Activated CD8-positive, alpha-beta T cell treated with anti-CD3 and anti-CD28 coated beads, Interleukin-2, amount 10 ng/mL, durations not matched to agents 7 days and 5 days (primary cell): ENCODE measurements around the gene MIPOL1. TPM values are rescaled to one million over a fixed set of nuclear protein-coding genes. Genes with fewer than 3 reads are reported as not detected.

ENCODE experiments used
- ATAC-seq: fragments of 150-1000 bp; cut with Tn5 transposase; one replicate; pipeline ENCODE4 v1.10.0; 2021; ENCODE audit warnings: moderate library complexity
- CTCF ChIA-PET: fragments of 350-600 bp; sonication (Branson Sonifier 250); formaldehyde crosslinking; loops from one replicate; lab custom pipeline; 2021; ENCODE audit warnings: antibody characterized with exemption; lab: Charles Lee
- POLR2A ChIA-PET: fragments of 350-600 bp; sonication (Branson Sonifier 250); formaldehyde crosslinking; loops from one replicate; lab custom pipeline; 2021; ENCODE audit warnings: antibody characterized with exemption; lab: Charles Lee
- DNase-seq: peaks from one replicate; pipeline ENCODE4 v3.0.0-alpha.2; 2020
- H3K27ac Mint-ChIP-seq: one replicate; pipeline ENCODE4 v1.8.0; 2021; ENCODE audit warnings: mild to moderate bottlenecking, mixed read lengths
- H3K27me3 Mint-ChIP-seq: one replicate; pipeline ENCODE4 v1.8.0; 2021; ENCODE audit warnings: low read depth, mixed read lengths
- H3K36me3 Mint-ChIP-seq: one replicate; pipeline ENCODE4 v1.8.0; 2021; ENCODE audit warnings: low read depth, mixed read lengths
- H3K4me1 Mint-ChIP-seq: one replicate; pipeline ENCODE4 v1.8.0; 2021; ENCODE audit warnings: low read depth, mixed read lengths
- H3K4me3 Mint-ChIP-seq: one replicate; pipeline ENCODE4 v1.8.0; 2021; ENCODE audit warnings: mild to moderate bottlenecking, mixed read lengths
- H3K9me3 Mint-ChIP-seq: one replicate; pipeline ENCODE4 v1.8.0; 2022; ENCODE audit warnings: mixed read lengths; ENCODE audit not compliant: insufficient read depth
- total RNA-seq, 2 experiments: library from RNA; stranded (reverse); gene quantifications; one replicate each; pipeline ENCODE4 v1.2.3, GENCODE V29; 2021

The MIPOL1 gene
- total RNA-seq, 2 experiments from 2014 or later = not detected

- ChIA-PET POLR2A (no interaction called here), CTCF (no interaction called here)
- no peaks in the 10 kb centered on the region for H3K27me3 Mint-ChIP-seq
- no peak for ATAC-seq
- no peak overlapping the region for H3K27ac Mint-ChIP-seq
- DNase-seq = no peak
- H3K4me3 Mint-ChIP-seq = no peak overlapping the region
- H3K9me3 Mint-ChIP-seq = no peaks in the 10 kb centered on the region
- no peaks in the 10 kb centered on the region for H3K4me1 Mint-ChIP-seq
- H3K36me3 Mint-ChIP-seq = no peaks in the 10 kb centered on the region
Measured at GRCh38 chr14:37490607-37491006, 292.9 kb downstream of the MIPOL1 start.

GRCh38 chr14:37491076-37491475, 293.3 kb downstream of the MIPOL1 start:
- ChIA-PET CTCF (no interaction called here), POLR2A (no interaction called here)
- H3K27me3 Mint-ChIP-seq = no peaks in the 10 kb centered on the region
- no peak overlapping the region for H3K4me3 Mint-ChIP-seq
- H3K4me1 Mint-ChIP-seq = no peaks in the 10 kb centered on the region
- H3K9me3 Mint-ChIP-seq = no peaks in the 10 kb centered on the region
- no peaks in the 10 kb centered on the region for H3K36me3 Mint-ChIP-seq
- DNase-seq = no peak
- no peak overlapping the region for H3K27ac Mint-ChIP-seq
- ATAC-seq = no peak

GRCh38 chr14:37493606-37494005, 295.9 kb downstream of the MIPOL1 start:
- H3K4me1 Mint-ChIP-seq = no peaks in the 10 kb centered on the region
- no peaks in the 10 kb centered on the region for H3K36me3 Mint-ChIP-seq
- H3K27me3 Mint-ChIP-seq = no peaks in the 10 kb centered on the region
- ATAC-seq (no peak), DNase-seq (no peak)
- H3K27ac Mint-ChIP-seq = no peak overlapping the region
- H3K4me3 Mint-ChIP-seq = no peak overlapping the region
- no peaks in the 10 kb centered on the region for H3K9me3 Mint-ChIP-seq
- CTCF ChIA-PET = no interaction called here
- POLR2A ChIA-PET = no interaction called here

GRCh38 chr14:37497422-37497821, 299.7 kb downstream of the MIPOL1 start:
- CTCF ChIA-PET = no interaction called here

GRCh38 chr14:37501877-37502276, 304.1 kb downstream of the MIPOL1 start:
- ChIA-PET POLR2A (no interaction called here), CTCF (no interaction called here)
- Mint-ChIP-seq H3K27me3 (no peaks in the 10 kb centered on the region), H3K4me3 (no peak overlapping the region), H3K4me1 (no peaks in the 10 kb centered on the region), H3K27ac (no peak overlapping the region), H3K36me3 (no peaks in the 10 kb centered on the region), H3K9me3 (no peaks in the 10 kb centered on the region)
- ATAC-seq (no peak), DNase-seq (no peak)

More at GRCh38 chr14:37497422-37497821, 299.7 kb downstream of the MIPOL1 start:
- no peaks in the 10 kb centered on the region for H3K36me3 Mint-ChIP-seq
- H3K9me3 Mint-ChIP-seq = no peaks in the 10 kb centered on the region
- POLR2A ChIA-PET = no interaction called here
- H3K4me3 Mint-ChIP-seq = no peak overlapping the region
- no peaks in the 10 kb centered on the region for H3K4me1 Mint-ChIP-seq
- no peak overlapping the region for H3K27ac Mint-ChIP-seq
- DNase-seq = no peak
- no peaks in the 10 kb centered on the region for H3K27me3 Mint-ChIP-seq
- ATAC-seq = no peak

- H3K27ac Mint-ChIP-seq = no peak overlapping the region
- no peak for DNase-seq
- no peak overlapping the region for H3K4me3 Mint-ChIP-seq
- ATAC-seq = no peak
- POLR2A ChIA-PET = no interaction called here
- CTCF ChIA-PET = no interaction called here
- H3K9me3 Mint-ChIP-seq = no peaks in the 10 kb centered on the region
- no peaks in the 10 kb centered on the region for H3K36me3 Mint-ChIP-seq
- H3K4me1 Mint-ChIP-seq = no peaks in the 10 kb centered on the region
- H3K27me3 Mint-ChIP-seq = no peaks in the 10 kb centered on the region
Measured at GRCh38 chr14:37508503-37508902, 310.8 kb downstream of the MIPOL1 start.

GRCh38 chr14:37512173-37512572, 314.4 kb downstream of the MIPOL1 start:
- ChIA-PET POLR2A (no interaction called here), CTCF (interaction anchor here (0.8 kb wide), 1 partner anchor 59 kb away, joined by 3 read pairs; no protein-coding TSS in a partner anchor)
- Mint-ChIP-seq H3K27ac (no peak overlapping the region), H3K9me3 (no peaks in the 10 kb centered on the region), H3K4me3 (no peak overlapping the region), H3K36me3 (no peaks in the 10 kb centered on the region), H3K4me1 (no peaks in the 10 kb centered on the region), H3K27me3 (no peaks in the 10 kb centered on the region)
- ATAC-seq (no peak), DNase-seq (no peak)

- ChIA-PET POLR2A (no interaction called here), CTCF (no interaction called here)
- no peaks in the 10 kb centered on the region for H3K36me3 Mint-ChIP-seq
- H3K27me3 Mint-ChIP-seq = no peaks in the 10 kb centered on the region
- H3K4me3 Mint-ChIP-seq = no peak overlapping the region
- H3K27ac Mint-ChIP-seq = no peak overlapping the region
- H3K9me3 Mint-ChIP-seq = no peaks in the 10 kb centered on the region
- DNase-seq (no peak), ATAC-seq (no peak)
- H3K4me1 Mint-ChIP-seq = no peaks in the 10 kb centered on the region
Measured at GRCh38 chr14:37515771-37516170, 318.0 kb downstream of the MIPOL1 start.

- CTCF ChIA-PET = no interaction called here
- POLR2A ChIA-PET = no interaction called here
- H3K27me3 Mint-ChIP-seq = no peaks in the 10 kb centered on the region
- no peaks in the 10 kb centered on the region for H3K36me3 Mint-ChIP-seq
- H3K27ac Mint-ChIP-seq = no peak overlapping the region
- H3K9me3 Mint-ChIP-seq = no peaks in the 10 kb centered on the region
- DNase-seq (no peak), ATAC-seq (no peak)
- H3K4me1 Mint-ChIP-seq = no peaks in the 10 kb centered on the region
- no peak overlapping the region for H3K4me3 Mint-ChIP-seq
Measured at GRCh38 chr14:37526994-37527393, 329.3 kb downstream of the MIPOL1 start.

GRCh38 chr14:37539992-37540391, 342.3 kb downstream of the MIPOL1 start:
- ATAC-seq (no peak), DNase-seq (no peak)
- H3K4me1 Mint-ChIP-seq = no peaks in the 10 kb centered on the region
- ChIA-PET CTCF (no interaction called here), POLR2A (no interaction called here)
- no peaks in the 10 kb centered on the region for H3K36me3 Mint-ChIP-seq
- H3K27ac Mint-ChIP-seq = no peak overlapping the region
- no peak overlapping the region for H3K4me3 Mint-ChIP-seq
- H3K9me3 Mint-ChIP-seq = no peaks in the 10 kb centered on the region
- no peaks in the 10 kb centered on the region for H3K27me3 Mint-ChIP-seq

- H3K27me3 Mint-ChIP-seq = no peaks in the 10 kb centered on the region
Measured at GRCh38 chr14:37544407-37544806, 346.7 kb downstream of the MIPOL1 start.

GRCh38 chr14:37545174-37545573, 347.4 kb downstream of the MIPOL1 start:
- ATAC-seq (no peak), DNase-seq (no peak)
- H3K4me3 Mint-ChIP-seq = no peak overlapping the region
- ChIA-PET POLR2A (no interaction called here), CTCF (no interaction called here)
- H3K27ac Mint-ChIP-seq = no peak overlapping the region
- H3K9me3 Mint-ChIP-seq = no peaks in the 10 kb centered on the region
- H3K36me3 Mint-ChIP-seq = no peaks in the 10 kb centered on the region
- no peaks in the 10 kb centered on the region for H3K4me1 Mint-ChIP-seq
- H3K27me3 Mint-ChIP-seq = no peaks in the 10 kb centered on the region

More at GRCh38 chr14:37544407-37544806, 346.7 kb downstream of the MIPOL1 start:
- CTCF ChIA-PET = no interaction called here
- H3K4me1 Mint-ChIP-seq = no peaks in the 10 kb centered on the region
- POLR2A ChIA-PET = no interaction called here
- no peak overlapping the region for H3K4me3 Mint-ChIP-seq
- no peak overlapping the region for H3K27ac Mint-ChIP-seq
- ATAC-seq (no peak), DNase-seq (no peak)
- H3K9me3 Mint-ChIP-seq = no peaks in the 10 kb centered on the region
- H3K36me3 Mint-ChIP-seq = no peaks in the 10 kb centered on the region
